GM21515 (cell line): ENCODE data around the gene NDRG2.

Source experiments
- ATAC-seq: cut with Tn5 transposase; IDR thresholded peaks from one replicate; pipeline ENCODE4 v1.9.1; 2021; ENCODE audit not compliant: unreplicated experiment

The NDRG2 gene

GRCh38 chr14:20973501-20973900 is 51.4 kb downstream of the NDRG2 start:
- ATAC-seq: no peak

DNA sequence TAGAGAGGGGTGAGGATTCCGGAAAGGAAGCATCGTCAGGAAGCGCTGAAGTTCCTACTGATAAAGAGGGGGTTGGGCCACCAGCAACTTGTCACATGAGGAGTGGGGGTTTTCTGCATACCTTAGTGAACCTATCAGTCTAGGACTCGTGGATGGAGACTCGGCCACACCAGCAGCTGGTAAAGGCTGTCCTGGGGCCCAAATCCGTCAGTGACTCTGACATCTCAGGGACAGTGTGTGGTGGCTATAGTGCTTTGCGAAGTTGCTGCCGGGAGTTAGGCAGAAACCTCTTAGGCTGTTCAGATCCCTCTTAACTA is 53.2 kb downstream of the NDRG2 start:
- ATAC-seq: peak; percentile 17

- ATAC-seq: peak; percentile 85
Measured at GRCh38 chr14:20970983-20971704, 53.7 kb downstream of the NDRG2 start.

DNA sequence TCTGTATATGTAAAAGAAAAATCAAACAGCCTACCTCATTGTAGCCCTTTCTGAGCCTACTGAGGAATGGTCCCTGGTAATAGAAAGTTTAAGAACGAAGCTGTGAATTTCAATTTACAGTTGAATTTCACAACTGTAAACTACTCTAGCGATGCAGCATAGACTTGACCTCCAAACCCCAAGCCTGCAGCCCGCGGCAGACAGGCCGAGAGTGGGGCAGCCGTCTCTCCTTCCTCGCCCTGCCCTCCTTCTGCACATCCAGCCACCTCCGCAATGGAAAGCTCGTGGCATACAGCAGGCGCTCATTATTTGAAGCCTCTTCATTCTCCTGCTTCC is 54.2 kb downstream of the NDRG2 start:
- peak; percentile 8 for ATAC-seq

DNA sequence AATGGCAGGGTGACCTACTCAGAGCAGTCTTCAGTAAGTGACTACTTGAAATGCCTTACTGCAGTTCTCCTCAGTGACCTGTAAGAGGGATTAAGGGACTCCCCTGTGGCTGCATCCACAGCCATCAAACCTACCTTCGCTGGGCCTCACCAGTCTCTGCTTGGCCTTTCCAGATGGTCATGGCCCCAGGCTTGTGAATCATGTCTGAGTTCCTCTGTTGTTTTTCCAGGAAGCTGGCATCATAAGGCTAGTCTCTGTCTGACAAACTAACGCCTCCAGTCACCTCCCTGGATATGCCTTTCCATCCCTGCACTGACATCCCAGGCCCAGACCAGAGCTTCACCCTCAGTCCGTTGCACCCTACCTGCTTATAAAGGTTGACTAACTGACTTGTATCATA is 55.5 kb downstream of the NDRG2 start:
- ATAC-seq: no peak
